SK-N-SH (cell line): Measurements from ENCODE around the gene NPEPL1. TPM values are rescaled to one million over a fixed set of nuclear protein-coding genes. Genes with fewer than 3 reads are reported as not detected.
A peak's percentile ranks its signal among the peaks of the same experiment; 100 is the strongest.

Experiments
- CTCF ChIA-PET: fragments of 300-600, 350-600 bp; formaldehyde crosslinking; extraction: SDS; loops from one replicate; lab custom pipeline; 2021; lab: Yijun Ruan, JAX
- POLR2A ChIA-PET: fragments of 350-600 bp; sonication (Branson Sonifier 250); formaldehyde crosslinking; extraction: SDS; loops from one replicate; lab custom pipeline; 2020; ENCODE audit warnings: antibody characterized with exemption, inconsistent platforms; lab: Yijun Ruan, JAX
- DNase-seq: peaks from one replicate; pipeline ENCODE4 v3.0.0; 2012
- H2AFZ ChIP-seq: fragments of 200-600 bp; sonication (generic); 2 replicates; pipeline ENCODE4 v1.8.1; 2016; ENCODE audit warnings: antibody characterized with exemption, mild to moderate bottlenecking, low read depth
- H3F3A ChIP-seq: fragments of 200-600 bp; sonication (generic); replicated peaks from 2 replicates; pipeline ENCODE3; 2016; ENCODE audit warnings: antibody characterized with exemption, mild to moderate bottlenecking; ENCODE audit not compliant: insufficient read depth
- H3K27ac ChIP-seq, 2 experiments: fragments of 200-500 bp in 1 of 2; fragments of 200-600 bp in 1 of 2; sonication (Bioruptor generic) in 1 of 2; sonication (generic), shearing (Covaris generic) in 1 of 2; 2 replicates each; pipeline versions ENCODE4 v1.5.1 to v1.6.1; 2014 to 2016; ENCODE audit warnings: low read depth in 2 of 2, inconsistent platforms in 1 of 2, low read length in 1 of 2, mild to moderate bottlenecking in 1 of 2, mixed read lengths in 1 of 2
- H3K27me3 ChIP-seq: fragments of 200-600 bp; sonication (generic), shearing (Covaris generic); 2 replicates; pipeline ENCODE4 v1.6.1; 2016; ENCODE audit warnings: mixed run types; ENCODE audit not compliant: insufficient read depth
- H3K36me3 ChIP-seq, 2 experiments: fragments of 200-500 bp in 1 of 2; fragments of 200-600 bp in 1 of 2; sonication (Bioruptor generic) in 1 of 2; sonication (generic) in 1 of 2; replicated peaks in 1 of 2; 2 replicates each; pipeline versions ENCODE3 to v1.5.1; 2014 to 2016; ENCODE audit warnings: low read length in 1 of 2, mild to moderate bottlenecking in 1 of 2; ENCODE audit not compliant: insufficient read depth in 2 of 2, control insufficient read depth in 1 of 2
- H3K4me1 ChIP-seq, 2 experiments: fragments of 200-500 bp in 1 of 2; fragments of 200-600 bp in 1 of 2; sonication (Bioruptor generic) in 1 of 2; sonication (generic), shearing (Covaris generic) in 1 of 2; 2 replicates each; pipeline versions ENCODE4 v1.5.1 to v1.6.1; 2014 to 2016; ENCODE audit warnings: low read depth in 1 of 2, low read length in 1 of 2, mixed run types in 1 of 2; ENCODE audit not compliant: insufficient read depth in 2 of 2, control insufficient read depth in 1 of 2
- H3K4me2 ChIP-seq: fragments of 200-600 bp; sonication (generic), shearing (Covaris generic); 2 replicates; pipeline ENCODE4 v1.6.1; 2017; ENCODE audit warnings: mixed run types
- H3K4me3 ChIP-seq, 2 experiments: fragments of 200-500 bp in 1 of 2; fragments of 200-600 bp in 1 of 2; sonication (Bioruptor generic) in 1 of 2; sonication (generic), shearing (Covaris generic) in 1 of 2; 2 replicates each; pipeline versions ENCODE4 v1.5.1 to v1.8.1; 2014 to 2016; ENCODE audit warnings: low read depth in 2 of 2, inconsistent platforms in 1 of 2, low read length in 1 of 2, mild to moderate bottlenecking in 1 of 2, mixed read lengths in 1 of 2, moderate library complexity in 1 of 2
- H3K79me2 ChIP-seq: fragments of 200-600 bp; sonication (generic); 2 replicates; pipeline ENCODE4 v1.8.1; 2017; ENCODE audit warnings: mild to moderate bottlenecking; ENCODE audit not compliant: insufficient read depth
- H3K9ac ChIP-seq: fragments of 200-600 bp; sonication (generic); 2 replicates; pipeline ENCODE4 v1.6.1; 2017; ENCODE audit warnings: mixed run types
- H3K9me2 ChIP-seq: fragments of 200-600 bp; sonication (generic); 2 replicates; pipeline ENCODE4 v1.6.1; 2017; ENCODE audit warnings: mixed run types
- H3K9me3 ChIP-seq: fragments of 200-600 bp; sonication (generic); 2 replicates; pipeline ENCODE4 v1.6.1; 2017; ENCODE audit warnings: mixed run types, mild to moderate bottlenecking, moderate library complexity
- H4K20me1 ChIP-seq: fragments of 200-600 bp; sonication (generic); 2 replicates; pipeline ENCODE4 v1.6.1; 2017; ENCODE audit warnings: mild to moderate bottlenecking, mixed run types; ENCODE audit not compliant: insufficient read depth
- CTCF ChIP-seq: fragments of 200-600 bp; sonication (generic); IDR thresholded peaks from 2 replicates; pipeline ENCODE4 v1.6.1; 2017; ENCODE audit warnings: antibody characterized with exemption, mild to moderate bottlenecking, moderate library complexity
- EP300 ChIP-seq, 2 experiments: IDR thresholded peaks; 2 replicates each; pipeline versions ENCODE4 v1.4.0 to v1.6.1; 2012; ENCODE audit warnings: borderline replicate concordance in 1 of 2, low read depth in 1 of 2, low read length in 1 of 2
- EZH2phosphoT487 ChIP-seq: fragments of 200-600 bp; sonication (generic); IDR thresholded peaks from 2 replicates; pipeline ENCODE4 v1.6.1; 2017; ENCODE audit warnings: low read depth, mixed run types, mild to moderate bottlenecking, antibody characterized with exemption, moderate library complexity, borderline replicate concordance
- FOXJ3 ChIP-seq: sonication (generic); formaldehyde crosslinking; IDR thresholded peaks from 2 replicates; pipeline ENCODE4 v1.5.1; 2020; ENCODE audit warnings: mild to moderate bottlenecking, missing genetic modification reagents
- FOXM1 ChIP-seq: IDR thresholded peaks from 2 replicates; pipeline ENCODE4 v1.4.0; 2012; ENCODE audit warnings: low read depth, mild to moderate bottlenecking
- GABPA ChIP-seq: IDR thresholded peaks from 2 replicates; pipeline ENCODE4 v1.4.0; 2012; ENCODE audit warnings: low read depth, mild to moderate bottlenecking
- IRF3 ChIP-seq: fragments of 150-350 bp; IDR thresholded peaks from 2 replicates; pipeline ENCODE4 v1.6.1; 2016; ENCODE audit warnings: mild to moderate bottlenecking, low read depth, low read length
- JUND ChIP-seq: IDR thresholded peaks from 2 replicates; pipeline ENCODE4 v1.4.0; 2012
- MAX ChIP-seq: IDR thresholded peaks from 2 replicates; pipeline ENCODE4 v1.4.0; 2012; ENCODE audit warnings: low read depth
- MEF2A ChIP-seq: IDR thresholded peaks from 2 replicates; pipeline ENCODE4 v1.4.0; 2012; ENCODE audit warnings: low read depth, borderline replicate concordance
- MXI1 ChIP-seq: IDR thresholded peaks from 2 replicates; pipeline ENCODE4 v1.6.1; 2012; ENCODE audit warnings: mild to moderate bottlenecking, low read depth, low read length, improper control_type of control experiment
- NRF1 ChIP-seq: IDR thresholded peaks from 2 replicates; pipeline ENCODE4 v1.6.1; 2012; ENCODE audit warnings: low read depth, mild to moderate bottlenecking, low read length
- PBX3 ChIP-seq: IDR thresholded peaks from 2 replicates; pipeline ENCODE4; 2012
- POLR2AphosphoS5 ChIP-seq: IDR thresholded peaks from 2 replicates; pipeline ENCODE4 v1.6.1; 2012; ENCODE audit warnings: low read depth, low read length
- RCOR1 ChIP-seq: fragments of 150-350 bp; IDR thresholded peaks from 2 replicates; pipeline ENCODE4 v1.6.1; 2017; ENCODE audit warnings: antibody characterized with exemption, low read length
- RFX5 ChIP-seq: IDR thresholded peaks from 2 replicates; pipeline ENCODE4 v1.6.1; 2012; ENCODE audit warnings: mild to moderate bottlenecking, improper control_type of control experiment, low read length
- RXRA ChIP-seq: IDR thresholded peaks from 2 replicates; pipeline ENCODE4 v1.4.0; 2012; ENCODE audit warnings: low read depth, mild to moderate bottlenecking, borderline replicate concordance
- SIN3A ChIP-seq: IDR thresholded peaks from 2 replicates; pipeline ENCODE4 v1.6.1; 2012; ENCODE audit warnings: low read depth, mild to moderate bottlenecking, low read length, moderate library complexity, borderline replicate concordance
- SMC3 ChIP-seq: IDR thresholded peaks from 2 replicates; pipeline ENCODE4 v1.6.1; 2012; ENCODE audit warnings: low read depth, low read length, improper control_type of control experiment
- TAF1 ChIP-seq: IDR thresholded peaks from 2 replicates; pipeline ENCODE4 v1.6.1; 2012; ENCODE audit warnings: low read depth, mild to moderate bottlenecking, low read length, moderate library complexity, borderline replicate concordance
- TCF12 ChIP-seq: IDR thresholded peaks from 2 replicates; pipeline ENCODE4 v1.4.0; 2012
- TEAD4 ChIP-seq: IDR thresholded peaks from 2 replicates; pipeline ENCODE4 v1.4.0; 2012; ENCODE audit warnings: mild to moderate bottlenecking, borderline replicate concordance; ENCODE audit not compliant: insufficient read depth
- USF1 ChIP-seq: IDR thresholded peaks from 2 replicates; pipeline ENCODE4 v1.4.0; 2012; ENCODE audit warnings: low read depth, borderline replicate concordance
- USF2 ChIP-seq: fragments of 150-350 bp; IDR thresholded peaks from 2 replicates; pipeline ENCODE4 v1.6.1; 2017; ENCODE audit warnings: antibody characterized with exemption, low read length, low read depth, borderline replicate concordance
- YY1 ChIP-seq: IDR thresholded peaks from 2 replicates; pipeline ENCODE4 v1.4.0; 2012; ENCODE audit warnings: low read depth, mild to moderate bottlenecking
- WGBS: methylation state at CpG from one replicate; pipeline ENCODE4 v1.1.6; 2017; ENCODE audit warnings: low lambda C conversion rate; 5-methylcytosine and 5-hydroxymethylcytosine counted together
- polyA plus RNA-seq, 3 experiments: library from polyadenylated mRNA; depleted of rRNA; stranded (reverse); fragments of >200 nt; gene quantifications; 2 replicates each; pipeline ENCODE4 v1.2.3, GENCODE V29; 2012

Gene NPEPL1
- polyA plus RNA-seq, 1 of the 3 experiments (the other 2 are of a cell fraction) = 2.8 TPM

- no peak for DNase-seq
- Histone ChIP-seq H3K9me3 (no peaks in the 10 kb centered on the region), H3K9me2 (no peaks in the 10 kb centered on the region), H2AFZ (no peak overlapping the region), H3K9ac (no peak overlapping the region), H4K20me1 (no peaks in the 10 kb centered on the region), H3K79me2 (peaks cover 19% of the 10 kb centered on the region), H3K27me3 (no peaks in the 10 kb centered on the region), H3K4me3 (no peak overlapping the region), H3K36me3 (no peaks in the 10 kb centered on the region), H3F3A (peaks cover 46% of the 10 kb centered on the region), H3K27ac (peak overlapping the region; percentile 81 to 94), H3K4me1 (peaks cover 21 to 29% of the 10 kb centered on the region in 2 experiments; a peak in 3 of 4 replicates), H3K4me2 (peak overlapping the region; percentile 41; the same call in 1 of the 2 replicates)
- POLR2A ChIA-PET = interaction anchor here (1.1 to 1.3 kb wide), 2 partner anchors 177 to 191 kb away, joined by 3 to 5 read pairs; no protein-coding TSS in a partner anchor
- CTCF ChIA-PET = interaction anchor here (0.9 to 8.5 kb wide), 17 partner anchors 8 to 574 kb away, joined by 3 to 87 read pairs (median 5); partner anchors contain the start of gene GNAS
- 49% methylated on average over 9 of the region's 12 CpGs for WGBS
- TF ChIP-seq SMC3 = no peak
- 0 out of 2 replicates have a peak, but pooled peaks have one; percentile 18 for TF ChIP-seq FOXM1
- TF ChIP-seq RXRA = peak; percentile 76; the same call in 1 of the 2 replicates
- TF ChIP-seq SIN3A = no peak
- peak; percentile 86 for TF ChIP-seq PBX3
- TF ChIP-seq POLR2AphosphoS5 = peak; percentile 47; the same call in 1 of the 2 replicates
- TF ChIP-seq USF2 = no peak
- TF ChIP-seq CTCF = no peak
- TF ChIP-seq GABPA = no peak
- no peak for TF ChIP-seq MXI1
- peak; percentile 79 for TF ChIP-seq JUND
- TF ChIP-seq MEF2A = peak; percentile 8; the same call in 1 of the 2 replicates
- TF ChIP-seq YY1 = no peak
- TF ChIP-seq TEAD4 = 0 out of 2 replicates have a peak, but pooled peaks have one; percentile 60
- TF ChIP-seq IRF3 = no peak
- TF ChIP-seq MAX = peak; percentile 20; the same call in 1 of the 2 replicates
- TF ChIP-seq EP300 (IDR thresholded peaks at IDR 0.05; ENCODE audit: borderline replicate concordance in 1 of 2, low read depth in 1 of 2, low read length in 1 of 2) = peak; percentile 29 to 91; a peak in 2 of 4 replicates
- no peak for TF ChIP-seq FOXJ3 (CRISPR knock-in tag)
- no peak for TF ChIP-seq RCOR1
- no peak for TF ChIP-seq RFX5
- no peak for TF ChIP-seq TAF1
- TF ChIP-seq EZH2phosphoT487 = no peak
- peak; percentile 74 for TF ChIP-seq TCF12
- no peak for TF ChIP-seq NRF1
- TF ChIP-seq USF1 = no peak
Observed at GRCh38 chr20:58647796-58648501, 44.7 kb upstream of the NPEPL1 start.
